Ishikawa (cell line): Measurements from ENCODE around the gene IRF2BP1.
A peak's percentile ranks its signal among the peaks of the same experiment; 100 is the strongest.

Source experiments
- CEBPB ChIP-seq: IDR thresholded peaks from 2 replicates; pipeline ENCODE4 v1.6.1; 2012
- CREB1 ChIP-seq: IDR thresholded peaks from 2 replicates; pipeline ENCODE4 v1.6.1; 2012; ENCODE audit warnings: low read depth
- EGR1 ChIP-seq: IDR thresholded peaks from 2 replicates; pipeline ENCODE4 v1.6.1; 2012
- EP300 ChIP-seq: IDR thresholded peaks from 2 replicates; pipeline ENCODE4 v1.6.1; 2012; ENCODE audit warnings: borderline replicate concordance
- FOXM1 ChIP-seq: IDR thresholded peaks from 2 replicates; pipeline ENCODE4 v1.6.1; 2012; ENCODE audit warnings: low read depth, borderline replicate concordance
- MAX ChIP-seq: IDR thresholded peaks from 2 replicates; pipeline ENCODE4 v1.6.1; 2012
- NFIC ChIP-seq: IDR thresholded peaks from 2 replicates; pipeline ENCODE4 v1.6.1; 2012
- RAD21 ChIP-seq: IDR thresholded peaks from 2 replicates; pipeline ENCODE4 v1.6.1; 2012; ENCODE audit warnings: low read depth
- REST ChIP-seq: IDR thresholded peaks from 2 replicates; pipeline ENCODE4 v1.6.1; 2012; ENCODE audit warnings: low read depth, mild to moderate bottlenecking
- TAF1 ChIP-seq: IDR thresholded peaks from 2 replicates; pipeline ENCODE4 v1.6.1; 2012; ENCODE audit warnings: low read depth, mild to moderate bottlenecking
- TCF12 ChIP-seq: IDR thresholded peaks from 2 replicates; pipeline ENCODE4 v1.6.1; 2012; ENCODE audit warnings: low read depth
- TEAD4 ChIP-seq: IDR thresholded peaks from 2 replicates; pipeline ENCODE4 v1.6.1; 2012
- USF1 ChIP-seq: IDR thresholded peaks from 2 replicates; pipeline ENCODE4 v1.6.1; 2012
- YY1 ChIP-seq: IDR thresholded peaks from 2 replicates; pipeline ENCODE4 v1.6.1; 2012; ENCODE audit warnings: low read depth
- ZBTB7A ChIP-seq: IDR thresholded peaks from 2 replicates; pipeline ENCODE4 v1.6.1; 2012; ENCODE audit warnings: low read depth

The IRF2BP1 gene

GRCh38 chr19:45862564-45863334, 23.2 kb downstream of the IRF2BP1 start, which contains the start of gene SYMPK:
TSS of gene SYMPK (minus strand) at chr19:45863147. CDS start at chr19:45854495, 8,652 bp downstream.
- TF ChIP-seq RAD21 (no peak), FOXM1 (no peak), MAX (peak; percentile 52; the same call in 1 of the 2 replicates), CREB1 (no peak; the same call in 1 of the 2 replicates), ZBTB7A (no peak), YY1 (peak; percentile 97), EP300 (no peak), USF1 (peak; percentile 75), TAF1 (peak; percentile 92), REST (no peak), TEAD4 (no peak), EGR1 (peak; percentile 50; the same call in 1 of the 2 replicates), CEBPB (no peak), TCF12 (peak; percentile 52), NFIC (no peak)

GRCh38 chr19:45862271-45862563, 23.7 kb downstream of the IRF2BP1 start:
- TF ChIP-seq TAF1 (no peak), EGR1 (no peak), YY1 (no peak), CREB1 (no peak), TEAD4 (no peak), ZBTB7A (no peak), FOXM1 (no peak), CEBPB (no peak)

- no peak for TF ChIP-seq TCF12
- TF ChIP-seq CEBPB: no peak
- no peak for TF ChIP-seq MAX
- TF ChIP-seq FOXM1: no peak
- no peak for TF ChIP-seq RAD21
- no peak for TF ChIP-seq REST
- TF ChIP-seq ZBTB7A: no peak
- no peak for TF ChIP-seq YY1
- TF ChIP-seq TEAD4: no peak
- TF ChIP-seq EP300: no peak
- TF ChIP-seq EGR1: no peak
- no peak for TF ChIP-seq USF1
- TF ChIP-seq TAF1: no peak
Measured at GRCh38 chr19:45860359-45861259, 25.3 kb downstream of the IRF2BP1 start.

DNA sequence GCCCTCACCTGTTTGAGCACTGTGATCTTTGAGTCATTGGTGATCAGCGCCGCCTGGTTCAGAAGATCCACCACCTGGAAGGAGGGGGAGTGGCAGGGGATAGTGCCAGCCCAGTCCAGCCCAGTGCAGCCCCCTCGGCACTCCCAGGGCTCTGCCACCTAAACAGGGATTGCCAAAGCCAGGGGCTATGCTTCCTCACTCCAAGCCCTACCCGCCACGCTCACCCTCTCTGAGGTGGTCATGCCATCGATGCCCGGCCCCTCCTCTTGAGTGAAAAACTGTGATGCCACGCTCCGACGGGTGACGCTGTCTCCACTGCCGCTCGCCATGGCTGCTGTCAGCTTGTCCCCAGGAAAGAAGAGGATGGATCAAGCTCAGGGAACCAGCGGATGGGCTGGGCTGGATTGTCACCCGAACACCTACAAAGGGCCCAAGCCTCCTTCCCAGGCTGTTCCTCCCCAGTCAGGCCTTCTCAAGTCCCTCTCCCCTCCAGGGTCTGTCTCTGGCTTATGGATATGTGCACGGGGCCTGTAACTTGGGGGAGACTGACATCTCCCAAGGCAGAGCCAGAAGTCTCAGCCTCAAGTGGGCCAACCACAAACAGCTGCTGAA, 31.7 kb downstream of the IRF2BP1 start:
- TF ChIP-seq CEBPB (no peak), TEAD4 (no peak), TCF12 (no peak), EGR1 (no peak)

GRCh38 chr19:45852983-45853382, 33.0 kb downstream of the IRF2BP1 start:
- TF ChIP-seq FOXM1 (no peak), MAX (0 out of 2 replicates have a peak, but pooled peaks have one; percentile 9), REST (no peak)
